ENCODE measurements around the gene SEMA3G. TPM values are rescaled to one million over a fixed set of nuclear protein-coding genes. Genes with fewer than 3 reads are reported as not detected.

SEMA3G gene
- polyA plus RNA-seq, 1 donor: 14.1 TPM

DNA sequence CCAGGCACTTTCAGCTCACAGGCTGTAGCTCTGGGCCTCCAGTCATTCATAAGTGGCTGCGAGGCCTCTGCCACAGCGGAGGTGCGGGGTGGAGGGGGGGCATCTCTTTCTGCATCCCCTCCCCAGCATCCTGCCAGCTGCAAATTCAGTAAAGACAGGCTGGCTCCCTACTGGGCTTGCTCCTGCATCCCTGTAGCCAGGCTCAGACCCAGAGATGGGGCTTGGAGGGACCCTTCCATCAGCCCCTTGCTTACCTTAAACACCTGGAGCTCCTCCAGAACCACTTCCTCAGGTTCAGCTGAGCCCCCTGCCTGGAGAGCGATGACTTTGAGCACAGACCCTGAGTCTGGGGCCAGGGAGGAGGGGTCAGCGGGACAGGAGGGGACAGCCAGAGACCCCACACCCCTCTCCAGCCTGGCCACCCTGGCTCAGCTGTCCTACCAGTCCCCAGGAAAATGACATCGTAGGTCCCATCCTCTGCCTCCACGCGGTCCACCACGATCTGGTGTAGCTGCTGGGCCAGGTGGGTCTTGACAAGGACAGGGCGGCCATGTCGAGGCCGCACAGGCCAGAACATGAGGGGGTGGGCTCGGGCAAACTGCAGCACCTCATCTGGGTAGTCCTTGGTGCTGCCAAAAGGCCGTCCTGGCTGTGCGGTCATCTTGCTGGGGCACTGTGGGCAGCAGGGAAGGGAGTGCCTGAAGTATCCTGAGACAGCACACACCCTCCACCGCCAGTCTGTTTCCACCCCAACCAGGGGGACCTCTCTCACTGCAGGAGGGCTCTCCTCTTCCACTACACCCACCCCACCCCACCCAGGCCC is 5.3 kb downstream of the SEMA3G start:
- no peak for DNase-seq (ENCODE audit: low read depth)

DNA sequence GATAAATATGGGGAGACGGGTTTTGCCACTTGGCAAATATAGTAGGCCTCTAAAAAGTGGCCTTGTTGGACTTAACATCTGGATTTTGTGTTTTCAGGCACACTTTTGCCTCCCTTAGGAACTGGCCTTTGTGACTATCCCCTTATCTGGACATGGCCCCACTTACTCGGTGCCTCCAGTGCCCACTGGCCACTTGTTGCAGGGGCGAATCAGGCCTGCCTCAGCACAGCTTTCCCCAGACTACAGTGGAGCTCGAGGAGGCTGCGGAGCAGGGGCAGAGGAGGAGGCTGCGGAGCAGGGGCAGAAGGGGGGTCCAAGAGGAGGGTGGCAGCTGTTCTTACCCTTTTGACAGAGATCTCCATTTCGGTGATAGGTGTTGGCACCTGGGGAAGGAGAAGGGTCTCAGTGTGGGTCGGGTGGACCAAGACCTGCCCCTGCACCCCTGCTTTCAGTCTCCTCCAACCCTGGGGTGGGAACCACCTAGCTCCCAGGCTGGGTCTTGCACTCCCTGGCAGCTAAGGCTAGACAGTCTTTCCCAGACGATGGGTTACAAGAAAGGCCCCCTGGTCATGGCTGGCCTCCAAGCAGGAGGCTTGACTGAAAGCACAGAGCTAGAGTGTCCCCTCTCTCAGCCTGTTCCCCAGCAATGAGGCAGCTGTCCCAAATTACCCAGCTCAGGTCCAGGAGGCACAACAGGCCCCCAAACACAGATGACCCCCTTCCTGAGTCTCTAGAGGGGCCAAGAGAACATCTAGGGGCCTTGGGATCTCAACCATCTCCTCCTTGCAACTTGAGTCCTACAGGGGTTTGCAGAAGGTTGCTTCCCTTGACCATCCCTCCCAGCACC is 6.1 kb downstream of the SEMA3G start:
- DNase-seq (ENCODE audit: low read depth): no peak

DNA sequence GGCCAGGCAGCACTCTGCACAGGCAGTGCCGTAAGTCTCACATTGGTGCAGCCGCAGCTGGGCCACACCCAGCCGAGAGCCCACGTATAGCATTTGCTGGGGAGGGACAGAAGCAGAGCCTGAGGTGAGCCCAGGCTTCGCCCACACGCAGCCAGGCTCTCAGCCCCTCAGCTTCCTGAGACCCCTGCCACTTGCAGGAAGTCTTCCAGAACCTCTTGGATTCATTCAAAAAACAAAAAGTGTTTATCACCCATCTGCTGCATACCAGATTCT is 6.9 kb downstream of the SEMA3G start:
- no peak for DNase-seq (ENCODE audit: low read depth)

DNA sequence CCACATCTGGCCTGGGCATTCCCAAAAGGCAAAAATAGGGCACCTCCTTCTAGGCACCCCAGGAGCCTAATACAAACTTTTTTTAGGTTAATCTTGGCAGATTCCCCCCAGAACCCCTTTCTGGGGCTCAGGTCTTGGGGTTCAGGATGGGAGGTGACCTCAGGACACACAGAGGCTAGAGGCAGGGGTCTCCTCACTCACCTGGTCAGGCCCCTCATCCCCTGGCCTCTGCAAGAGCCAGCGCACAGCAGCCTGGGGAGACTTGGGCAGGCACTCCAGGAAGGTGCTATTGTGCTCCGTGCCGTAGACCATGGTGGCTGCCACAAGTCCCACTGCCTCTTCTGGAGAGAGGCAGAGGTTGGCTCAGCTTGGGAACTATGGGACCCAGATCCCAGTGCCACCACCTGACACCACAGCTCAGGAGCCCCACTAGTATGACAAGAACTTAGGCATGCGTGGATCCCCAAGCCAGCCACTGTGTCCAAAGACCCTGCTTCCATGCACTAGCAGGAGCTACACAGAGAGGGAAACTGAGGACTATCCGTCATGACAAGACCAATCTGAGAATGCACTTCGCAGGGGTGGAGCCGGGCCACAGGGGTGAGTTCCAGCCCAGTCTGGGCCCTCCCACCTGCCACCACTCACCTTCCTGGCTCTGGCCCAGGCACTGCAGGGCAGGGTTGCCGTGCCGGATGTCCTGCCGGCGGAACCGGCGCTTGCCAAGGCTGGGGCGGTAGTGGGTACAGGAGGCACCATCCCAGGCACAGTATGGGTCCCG is 7.4 kb downstream of the SEMA3G start:
- DNase-seq (ENCODE audit: low read depth): no peak

DNA sequence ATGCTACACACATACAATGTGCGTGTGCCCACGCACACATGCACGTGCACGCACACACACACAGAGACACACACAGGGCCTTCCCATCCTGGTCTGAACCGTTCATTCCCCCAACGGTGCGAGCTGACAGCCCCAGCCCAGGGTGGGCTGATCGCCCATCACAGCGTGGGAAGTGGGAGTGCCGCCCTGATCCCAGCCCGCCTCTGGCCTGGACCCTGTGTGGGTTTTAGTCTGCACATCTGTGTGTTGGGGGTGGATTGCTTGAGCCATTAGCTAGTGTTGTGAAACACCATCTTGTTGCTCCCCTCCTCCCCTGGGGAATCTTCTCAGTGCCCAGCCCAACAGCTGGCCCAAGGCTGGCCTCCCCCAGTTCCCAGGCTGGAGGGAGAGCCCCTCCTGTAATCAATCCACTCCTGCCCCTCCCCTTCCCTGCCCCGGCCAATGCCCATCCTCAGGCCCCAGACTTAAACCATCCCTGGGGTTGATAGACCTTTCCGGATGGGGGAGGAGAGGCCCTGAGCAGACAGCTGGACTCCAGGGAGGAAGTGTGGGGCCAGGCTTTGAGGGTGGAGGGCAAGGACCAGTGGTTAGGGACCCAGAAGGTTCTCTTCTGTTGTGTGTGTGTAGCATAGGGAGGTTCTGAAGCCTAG is 8.3 kb downstream of the SEMA3G start:
- DNase-seq (ENCODE audit: low read depth): no peak

DNA sequence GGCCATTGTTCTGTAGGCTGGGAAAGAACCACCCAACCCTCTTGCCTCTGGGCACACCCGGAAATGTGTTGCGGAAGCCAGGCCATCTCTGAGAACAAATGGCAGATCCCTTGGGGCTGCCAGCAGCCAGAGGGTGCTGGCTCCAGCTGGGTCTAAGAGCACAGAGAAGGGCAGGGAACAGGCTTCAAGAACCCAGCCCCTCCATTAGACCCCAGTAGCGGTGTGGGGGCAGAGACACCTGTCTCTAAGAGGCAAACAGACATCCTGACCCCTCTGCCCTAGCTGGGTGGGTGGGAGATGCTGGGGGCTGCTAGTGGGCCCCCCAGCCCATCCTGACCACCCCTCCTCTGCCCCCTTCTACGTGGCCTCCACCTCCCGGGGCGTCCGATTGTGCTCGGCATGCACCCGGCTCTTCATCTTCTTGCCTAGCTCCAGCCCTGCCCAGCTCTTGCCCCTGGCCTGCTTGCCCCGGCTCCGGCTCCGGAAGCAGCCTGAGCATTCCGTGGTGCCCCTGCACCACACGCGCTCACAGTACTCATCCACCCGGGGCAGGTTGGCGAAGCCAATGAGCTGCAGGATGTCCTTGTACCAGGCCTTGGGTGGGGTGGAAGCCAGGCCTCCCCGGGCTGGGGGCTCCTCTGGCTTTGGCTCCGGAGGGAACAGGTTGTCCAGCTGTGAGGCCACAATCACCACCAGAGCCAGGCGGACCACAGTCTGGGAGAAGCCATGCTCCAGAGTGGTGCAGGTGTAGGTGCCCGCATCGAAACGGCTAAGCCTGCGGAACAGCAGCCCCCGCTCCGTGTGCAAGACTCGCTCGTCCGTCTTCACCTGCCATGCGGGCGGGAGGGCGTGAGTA is 9.4 kb downstream of the SEMA3G start:
- DNase-seq (ENCODE audit: low read depth): no peak

DNA sequence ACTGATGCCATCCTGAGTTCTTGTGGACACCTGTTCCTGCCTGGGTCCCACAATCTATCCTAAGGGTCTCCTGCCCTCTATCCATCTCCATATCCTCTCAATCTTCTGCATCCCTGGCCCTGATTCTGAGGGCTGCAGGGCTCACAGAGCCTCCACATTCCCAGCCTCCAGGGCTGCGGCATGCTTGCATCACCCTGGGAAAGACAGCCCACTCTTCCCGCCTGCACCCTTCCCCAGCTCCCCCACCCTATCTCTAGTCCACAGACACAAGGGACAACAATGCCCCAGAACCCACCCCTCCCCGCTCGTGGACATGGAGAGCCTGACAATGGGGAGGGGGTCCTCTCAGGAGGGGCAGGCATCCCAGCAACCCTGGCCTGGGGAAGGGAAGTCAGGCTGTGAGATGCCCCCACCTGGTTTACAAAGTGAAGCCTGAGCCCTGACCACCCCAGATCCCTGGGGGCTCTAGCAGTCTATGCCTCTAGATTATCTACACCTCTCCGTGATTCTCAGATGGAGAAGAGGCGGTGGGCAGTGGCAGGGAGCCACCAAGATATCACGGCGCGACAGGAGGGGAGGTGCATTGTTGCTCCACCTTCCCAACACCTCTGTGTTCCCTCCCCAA is 10.3 kb downstream of the SEMA3G start:
- no peak for DNase-seq (ENCODE audit: low read depth)

DNA sequence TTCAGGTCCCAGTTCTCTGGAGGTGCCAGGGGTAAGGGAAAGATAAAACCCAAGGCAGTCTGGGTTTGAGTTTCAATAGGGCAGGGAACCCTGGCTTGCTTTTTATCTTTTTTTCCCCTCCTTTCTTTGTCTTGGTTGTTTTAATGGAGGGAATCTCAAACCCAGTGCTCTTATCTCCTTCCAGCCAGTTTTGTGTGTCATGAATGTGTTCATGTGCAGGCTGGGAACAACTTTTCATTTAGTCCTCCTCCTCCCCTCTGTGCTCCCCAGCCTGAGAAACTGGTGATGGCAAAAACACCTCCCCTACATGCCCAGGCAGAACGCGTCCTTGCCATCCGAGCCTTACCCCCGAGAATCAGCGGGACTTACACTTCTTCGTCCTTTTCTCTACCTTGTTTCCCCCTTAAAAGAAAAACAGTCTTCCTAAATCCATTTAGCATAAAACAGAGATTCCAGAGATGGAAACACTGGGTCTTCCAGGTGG is 10.9 kb downstream of the SEMA3G start:
- DNase-seq (ENCODE audit: low read depth): no peak

DNA sequence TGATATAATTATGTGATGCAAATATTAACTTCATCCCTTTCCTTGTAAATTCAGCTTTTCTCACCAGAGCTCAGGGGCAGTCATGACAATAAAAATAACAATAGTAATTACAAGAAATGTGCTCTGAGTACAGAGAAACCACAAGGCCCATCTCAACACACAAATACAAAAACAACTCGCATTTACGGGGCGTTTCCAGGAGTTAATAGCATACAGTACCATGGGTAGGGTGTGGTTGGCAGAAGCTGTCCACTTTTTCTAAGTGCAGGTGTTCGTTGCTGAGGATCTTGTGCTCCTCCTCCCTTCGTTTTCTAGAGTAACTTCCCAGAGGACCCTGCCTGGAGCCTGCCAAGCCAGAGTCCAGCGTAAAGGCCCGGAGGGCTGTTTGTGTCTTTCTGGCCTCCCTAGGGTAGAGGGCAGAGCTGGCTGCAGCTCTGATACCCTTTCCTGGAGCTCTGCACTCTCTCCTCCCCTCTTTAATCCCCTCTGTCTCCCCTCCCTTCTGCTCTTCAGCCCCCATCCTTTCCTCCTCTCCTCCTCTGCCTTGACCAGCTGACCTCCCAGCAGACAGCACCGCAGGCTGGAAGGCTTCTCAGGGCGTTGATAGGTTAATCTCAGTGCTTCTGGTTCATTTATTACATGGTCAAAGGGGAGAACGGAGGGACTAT is 11.4 kb downstream of the SEMA3G start:
- DNase-seq (ENCODE audit: low read depth): no peak

DNA sequence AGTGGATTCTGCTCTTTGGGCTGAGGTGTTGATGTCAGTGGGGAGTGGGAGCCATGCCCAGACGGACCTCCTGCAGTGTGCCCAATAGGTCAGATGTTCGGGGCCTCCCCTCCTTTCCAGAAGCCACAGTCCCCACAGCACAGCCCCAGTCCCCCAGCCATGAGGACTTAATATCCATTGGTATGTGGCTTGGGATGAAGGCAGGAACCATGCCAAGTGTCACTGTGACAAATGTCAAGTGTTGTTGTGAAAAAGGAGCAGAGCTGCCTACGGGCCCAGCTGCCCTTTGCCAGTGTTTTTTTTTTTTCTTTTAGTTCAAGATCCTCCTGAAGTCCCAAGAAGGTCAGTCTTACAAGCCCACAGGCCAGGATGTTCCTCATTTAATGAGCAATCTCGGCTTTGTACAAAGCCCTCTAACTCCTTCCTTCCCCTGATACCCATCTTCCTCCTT is 12.2 kb downstream of the SEMA3G start:
- DNase-seq (ENCODE audit: low read depth): no peak

DNA sequence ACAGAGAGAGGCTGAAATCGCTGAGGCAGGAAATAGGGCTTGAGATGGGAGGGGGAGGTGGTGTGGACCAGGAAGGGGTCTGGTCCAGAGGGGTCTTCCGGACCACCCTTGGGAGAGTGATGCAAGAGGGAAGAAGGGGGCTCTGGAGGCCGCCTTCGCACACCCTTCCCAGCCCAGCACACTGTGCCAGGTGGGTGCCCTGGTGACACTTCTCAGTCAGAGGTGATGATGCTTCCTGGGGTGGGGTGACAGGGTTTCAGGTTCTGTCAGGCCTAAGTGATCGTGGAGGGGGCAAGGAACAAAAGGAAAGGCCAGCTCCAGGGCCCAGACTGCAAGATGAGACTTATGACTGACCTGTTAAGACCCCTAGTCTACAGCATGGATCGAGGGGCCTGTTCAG is 12.7 kb downstream of the SEMA3G start:
- no peak for DNase-seq (ENCODE audit: low read depth)

DNA sequence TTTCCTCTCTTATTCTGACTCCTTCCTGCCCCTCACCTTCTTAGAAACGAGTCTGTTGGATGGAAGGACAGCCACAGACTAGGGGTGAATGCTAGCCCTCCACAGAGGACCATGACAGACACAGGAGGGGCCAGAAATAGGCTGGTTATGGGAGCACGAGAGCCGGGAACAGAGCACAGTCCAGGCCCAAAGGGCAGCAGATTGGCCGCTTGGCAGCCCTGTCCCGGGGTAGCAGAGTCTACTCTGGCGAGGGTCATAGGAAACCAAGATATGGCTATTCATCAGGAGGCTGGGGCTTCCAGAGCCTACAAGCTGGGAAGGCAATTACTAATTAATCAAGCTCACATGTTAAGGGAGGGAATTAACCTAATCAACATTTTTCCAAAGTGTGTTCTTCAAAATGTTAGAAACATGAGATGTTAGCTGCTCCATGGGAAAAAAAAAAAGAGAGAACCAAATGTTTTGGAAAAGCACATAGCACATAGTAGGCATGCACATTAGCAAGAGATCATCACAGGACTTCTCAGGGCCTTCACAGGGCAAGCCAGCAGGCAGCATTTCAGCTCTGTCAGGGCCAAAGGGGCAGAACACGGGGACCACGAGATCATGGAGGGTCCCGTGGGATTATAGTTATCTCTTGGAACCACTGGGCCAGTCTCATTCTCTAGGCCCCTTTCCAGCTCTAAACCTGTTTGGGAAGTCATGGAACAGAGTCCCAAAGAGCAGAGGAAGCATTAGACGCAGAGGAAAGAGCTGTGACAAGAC is 13.3 kb downstream of the SEMA3G start:
- DNase-seq (ENCODE audit: low read depth): no peak

DNA sequence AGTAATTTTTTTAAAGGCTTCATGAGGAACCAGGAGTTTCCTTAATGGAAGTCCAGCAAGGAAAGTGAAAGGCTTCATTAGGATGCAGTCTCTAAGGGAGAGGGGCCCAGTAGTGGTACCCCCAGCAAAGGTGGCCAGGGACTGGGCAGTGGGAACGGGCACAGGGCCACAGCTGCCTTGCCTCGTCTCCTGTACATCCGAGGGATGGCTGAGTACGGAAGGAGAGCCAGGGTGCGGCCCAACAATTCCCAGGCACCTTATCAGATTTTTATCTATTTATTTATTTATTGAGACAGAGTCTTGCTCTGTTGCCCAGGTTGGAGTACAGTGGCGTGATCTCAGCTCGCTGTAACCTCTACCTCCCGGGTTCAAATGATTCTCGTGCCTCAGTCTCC is 14.5 kb downstream of the SEMA3G start:
- no peak for DNase-seq (ENCODE audit: low read depth)

DNA sequence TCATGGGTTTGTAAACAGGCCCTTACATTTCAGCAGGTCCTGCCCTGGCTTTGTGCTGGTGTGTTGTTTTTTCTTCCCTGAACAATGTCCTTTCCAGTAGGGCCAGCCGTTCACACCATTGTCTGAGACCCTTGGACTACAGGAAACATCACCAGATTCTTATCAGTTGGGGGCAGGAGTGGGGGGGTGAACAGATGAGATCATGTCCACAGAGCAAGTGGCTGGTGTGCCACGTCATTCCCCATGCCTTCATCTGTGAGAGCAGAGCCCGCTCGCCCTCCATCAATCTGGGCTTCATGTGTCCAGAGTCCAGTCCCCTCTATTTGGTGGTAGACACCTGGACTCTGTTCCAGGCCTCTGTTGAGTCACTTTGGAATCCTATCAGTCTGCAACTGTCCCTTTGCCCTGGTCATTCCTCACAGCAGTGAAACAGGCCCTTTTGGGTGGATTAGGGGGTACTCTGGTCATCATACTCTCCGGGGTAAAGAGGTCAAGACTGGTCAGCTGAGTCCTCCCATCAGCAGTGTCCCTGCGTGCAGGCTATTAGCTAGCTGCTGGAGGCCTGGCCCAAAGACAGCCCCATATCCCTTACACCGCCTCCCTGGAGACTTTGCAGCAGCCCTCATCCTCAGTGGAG is 15.0 kb downstream of the SEMA3G start:
- DNase-seq (ENCODE audit: low read depth): no peak

DNA sequence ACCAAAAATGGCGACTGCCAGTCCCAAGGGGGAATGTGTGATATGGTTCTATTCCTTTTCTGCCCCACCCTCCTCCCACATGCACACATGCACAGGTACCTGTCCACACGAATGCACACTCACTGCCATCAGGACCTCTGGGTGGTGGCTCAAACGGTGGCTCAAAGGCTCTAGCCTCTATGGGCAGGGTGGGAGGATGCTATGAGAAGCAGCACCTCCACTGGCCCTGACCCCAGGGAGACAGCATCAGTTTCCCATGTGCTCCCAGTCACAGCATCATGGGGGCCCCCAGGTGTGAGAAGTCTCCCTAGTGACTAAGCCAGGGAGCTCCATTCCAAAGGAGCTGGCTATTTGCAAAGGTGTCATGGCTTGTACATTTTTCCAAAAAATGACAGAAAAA is 15.9 kb downstream of the SEMA3G start:
- no peak for DNase-seq (ENCODE audit: low read depth)

DNA sequence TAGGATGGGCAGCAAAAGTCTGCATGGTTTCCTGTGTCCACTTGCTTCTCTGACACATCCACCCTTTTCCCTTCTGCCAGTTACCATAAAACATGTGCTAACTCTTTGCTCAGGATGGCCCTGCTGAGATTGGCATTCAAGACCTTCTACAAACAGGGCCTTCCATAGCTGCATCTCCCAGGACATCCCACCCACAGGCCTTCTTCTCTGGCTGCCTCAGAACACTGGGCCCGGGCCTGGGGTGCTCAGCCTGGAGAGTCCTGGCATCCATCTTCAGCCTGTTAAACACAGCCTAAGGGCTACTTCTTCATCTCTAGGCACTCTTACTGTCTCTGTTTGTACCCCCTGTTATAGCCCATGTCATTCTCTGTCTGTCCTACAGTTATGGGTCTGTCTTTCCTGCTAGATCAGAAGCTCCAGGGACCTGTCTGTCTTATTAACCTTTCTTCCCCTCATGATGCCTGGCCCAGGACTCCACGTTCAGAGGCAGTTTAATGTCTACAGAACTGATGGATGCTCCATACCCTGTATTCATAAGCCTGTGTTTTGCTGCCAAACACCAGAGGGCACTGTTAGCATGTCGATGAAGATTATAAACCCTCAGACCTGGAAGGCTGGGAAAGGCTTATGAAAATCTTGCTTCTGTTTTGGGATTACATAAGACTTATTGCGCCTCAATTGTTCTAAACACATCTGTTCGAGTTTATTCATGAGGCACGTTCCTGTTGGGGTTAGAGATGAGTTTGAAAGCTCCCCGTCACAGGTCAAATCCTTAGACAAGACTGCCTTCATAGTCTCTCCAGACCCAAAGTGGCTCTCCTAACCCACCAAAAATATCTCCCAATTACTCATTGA is 16.5 kb downstream of the SEMA3G start:
- peak; percentile 76 for DNase-seq (ENCODE audit: low read depth)

DNA sequence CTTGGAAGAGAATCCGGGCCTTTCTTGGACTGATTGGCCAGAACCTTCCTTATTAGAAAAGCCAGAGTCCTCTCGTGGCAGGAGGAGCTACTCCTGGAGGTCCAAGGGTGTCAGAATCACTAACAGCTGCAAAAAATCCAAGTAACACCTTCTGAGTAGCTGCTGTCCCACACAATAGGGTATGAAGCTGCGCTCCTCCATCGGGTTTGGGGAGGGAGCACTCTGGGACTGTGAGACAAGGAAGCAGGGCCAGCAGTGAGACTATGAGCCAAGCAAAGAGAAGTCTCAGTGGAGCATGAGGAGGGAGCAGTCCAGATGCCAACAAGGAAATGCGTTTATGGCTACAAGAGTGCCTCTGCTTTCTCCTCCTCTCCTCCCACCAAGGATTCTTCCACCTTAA is 21.7 kb downstream of the SEMA3G start:
- no peak for DNase-seq (ENCODE audit: low read depth)

DNA sequence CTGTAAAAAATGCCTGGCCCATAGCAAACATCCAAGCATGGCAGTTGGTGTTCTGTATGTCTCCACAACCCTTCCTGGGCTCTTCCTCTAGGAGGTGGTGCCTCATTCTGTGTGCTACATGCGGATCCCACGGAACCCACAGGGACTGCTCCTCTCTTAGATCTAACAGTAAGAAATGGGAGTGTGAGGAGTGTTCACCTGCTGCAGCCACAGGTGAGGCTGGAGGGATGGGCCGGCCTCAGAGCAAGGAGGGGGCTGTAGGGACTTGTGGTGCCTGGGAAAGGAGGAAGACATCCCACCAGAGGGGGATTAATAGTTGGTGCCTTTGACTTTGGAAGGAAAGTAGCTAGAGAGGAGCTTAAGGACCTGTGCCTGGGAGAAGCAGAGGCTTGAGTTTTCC is 22.2 kb downstream of the SEMA3G start:
- no peak for DNase-seq (ENCODE audit: low read depth)

Data from forelimb muscle (tissue), 1 donor.